Epidermal melanocyte (primary cell): ENCODE results near the gene CCDC28A.

Experiments used
- DNase-seq: peaks from one replicate; pipeline ENCODE4 v3.0.0; 2011; ENCODE audit warnings: low spot score; ENCODE audit not compliant: insufficient read length

CCDC28A gene

GRCh38 chr6:138833816-138834539 lies 60.4 kb downstream of the CCDC28A start:
- DNase-seq: no peak

- no peak for DNase-seq
These were observed 63.7 kb downstream of the CCDC28A start for GRCh38 chr6:138837246-138837645.
